Sigmoid colon (tissue), 4 donors: ENCODE results near the gene NATD1.

Source experiments
- EP300 ChIP-seq, 4 donors: sonication (generic); formaldehyde crosslinking; IDR thresholded peaks; one replicate each; pipeline ENCODE4 v1.6.1; 2017; ENCODE audit warnings: antibody characterized with exemption in 4 of 4
- POLR2A ChIP-seq, 2 donors: fragments of 450-650 bp; IDR thresholded peaks; one replicate each; pipeline ENCODE4 v1.6.1; 2016; ENCODE audit warnings: antibody characterized with exemption in 2 of 2, mild to moderate bottlenecking in 2 of 2, moderate library complexity in 2 of 2
- TF ChIP-seq, protein P1 (sequence below), 4 experiments: fragments of 450-650 bp in 3 of 4; fragments of 200-600 bp in 1 of 4; IDR thresholded peaks; one replicate each; pipeline ENCODE4 v1.5.1; 2016 to 2019; ENCODE audit warnings: antibody characterized with exemption in 4 of 4, mild to moderate bottlenecking in 3 of 4, moderate library complexity in 2 of 4

DNA sequence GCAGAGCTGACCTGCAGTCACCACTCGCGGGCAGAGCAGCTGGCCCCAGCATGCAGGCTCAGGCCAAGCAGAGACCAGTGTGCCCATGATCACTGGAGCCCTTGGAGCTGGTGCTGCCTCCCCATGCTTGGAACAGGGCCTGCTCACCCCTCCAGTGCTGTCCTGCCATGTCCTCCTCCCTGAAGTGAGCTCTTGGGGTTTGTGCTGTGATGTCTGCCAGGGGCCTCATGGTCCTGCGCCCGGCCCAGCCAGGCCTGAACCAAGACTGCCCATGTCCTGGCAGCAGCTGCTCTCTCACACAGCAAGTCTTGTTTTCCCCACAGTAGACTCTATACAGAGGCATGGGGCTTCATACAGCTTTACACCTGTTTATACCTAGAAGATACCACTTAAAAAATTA lies 63.8 kb downstream of the NATD1 start:
- TF ChIP-seq, protein P1, sequence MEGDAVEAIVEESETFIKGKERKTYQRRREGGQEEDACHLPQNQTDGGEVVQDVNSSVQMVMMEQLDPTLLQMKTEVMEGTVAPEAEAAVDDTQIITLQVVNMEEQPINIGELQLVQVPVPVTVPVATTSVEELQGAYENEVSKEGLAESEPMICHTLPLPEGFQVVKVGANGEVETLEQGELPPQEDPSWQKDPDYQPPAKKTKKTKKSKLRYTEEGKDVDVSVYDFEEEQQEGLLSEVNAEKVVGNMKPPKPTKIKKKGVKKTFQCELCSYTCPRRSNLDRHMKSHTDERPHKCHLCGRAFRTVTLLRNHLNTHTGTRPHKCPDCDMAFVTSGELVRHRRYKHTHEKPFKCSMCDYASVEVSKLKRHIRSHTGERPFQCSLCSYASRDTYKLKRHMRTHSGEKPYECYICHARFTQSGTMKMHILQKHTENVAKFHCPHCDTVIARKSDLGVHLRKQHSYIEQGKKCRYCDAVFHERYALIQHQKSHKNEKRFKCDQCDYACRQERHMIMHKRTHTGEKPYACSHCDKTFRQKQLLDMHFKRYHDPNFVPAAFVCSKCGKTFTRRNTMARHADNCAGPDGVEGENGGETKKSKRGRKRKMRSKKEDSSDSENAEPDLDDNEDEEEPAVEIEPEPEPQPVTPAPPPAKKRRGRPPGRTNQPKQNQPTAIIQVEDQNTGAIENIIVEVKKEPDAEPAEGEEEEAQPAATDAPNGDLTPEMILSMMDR (IDR thresholded peaks at IDR 0.05), result no peak
- TF ChIP-seq POLR2A (IDR thresholded peaks at IDR 0.05) (no peak), EP300 (IDR thresholded peaks at IDR 0.05) (no peak)
